KBM-7 (cell line): Measurements from ENCODE around the gene GPSM3.
"Not testable (repeated sequence)": the region's sequence is repeated elsewhere in the genome, so short reads cannot be mapped to it uniquely, and the experiment has no call there.

Experiments used
- DNase-seq: peaks from one replicate; pipeline ENCODE4 v3.0.0-alpha.2; 2015
- in situ Hi-C: fragments of 300-500 bp; cut with MboI; formaldehyde crosslinking; loops from 2 replicates; pipeline ENCODE4 v1.14.3; 2020; ENCODE audit warnings: low sequenced_read_pairs, low pct_unique_long_range_greater_than_20kb, mixed read lengths

GPSM3 gene

GRCh38 chr6:32192608-32193039 is at the start of gene GPSM3:
Gene GPSM3, minus strand, starts transcription at chr6:32192643. Its CDS starts 130 bp downstream, at chr6:32192513.
- in situ Hi-C loops: no loop called here

GRCh38 chr6:32240686-32241085 is 48.2 kb upstream of the GPSM3 start:
- in situ Hi-C loops: no loop called here
- no peak for DNase-seq

More at GRCh38 chr6:32192608-32193039, at the start of gene GPSM3:
- peak; percentile 93 for DNase-seq

GRCh38 chr6:32239462-32239861 is 47.0 kb upstream of the GPSM3 start:
- no peak for DNase-seq
- in situ Hi-C loops: no loop called here

- peak; percentile 14 for DNase-seq
- in situ Hi-C loops: no loop called here
Measured at GRCh38 chr6:32234934-32235333, 42.5 kb upstream of the GPSM3 start.

- in situ Hi-C loops: no loop called here
- DNase-seq: no peak
Measured at GRCh38 chr6:32226434-32226833, 34.0 kb upstream of the GPSM3 start.

GRCh38 chr6:32224696-32225095 is 32.3 kb upstream of the GPSM3 start:
- in situ Hi-C loops: no loop called here
- no peak for DNase-seq

GRCh38 chr6:32223258-32224235 is 31.1 kb upstream of the GPSM3 start, which contains the start of gene NOTCH4:
Gene NOTCH4, minus strand, starts transcription at chr6:32224067. Its CDS starts 139 bp downstream, at chr6:32223928.
- in situ Hi-C loops: no loop called here

GRCh38 chr6:32222333-32223230 is 30.1 kb upstream of the GPSM3 start:
- no peak for DNase-seq
- in situ Hi-C loops: no loop called here

More at GRCh38 chr6:32223258-32224235, 31.1 kb upstream of the GPSM3 start, which contains the start of gene NOTCH4:
- no peak for DNase-seq

- DNase-seq: no peak
- in situ Hi-C loops: no loop called here
Measured at GRCh38 chr6:32220021-32220420, 27.6 kb upstream of the GPSM3 start.

GRCh38 chr6:32218167-32218566 is 25.7 kb upstream of the GPSM3 start:
- in situ Hi-C loops: no loop called here
- DNase-seq: no peak

GRCh38 chr6:32216998-32217397 is 24.6 kb upstream of the GPSM3 start:
- in situ Hi-C loops: no loop called here
- DNase-seq: no peak

- in situ Hi-C loops: no loop called here
Measured at GRCh38 chr6:32216285-32216684, 23.8 kb upstream of the GPSM3 start.

GRCh38 chr6:32215617-32216016 is 23.2 kb upstream of the GPSM3 start:
- in situ Hi-C loops: no loop called here
- DNase-seq: no peak

More at GRCh38 chr6:32216285-32216684, 23.8 kb upstream of the GPSM3 start:
- DNase-seq: no peak

- DNase-seq: peak; percentile 29
- in situ Hi-C loops: no loop called here
Measured at GRCh38 chr6:32214126-32214525, 21.7 kb upstream of the GPSM3 start.

- in situ Hi-C loops: no loop called here
Measured at GRCh38 chr6:32213649-32214048, 21.2 kb upstream of the GPSM3 start.

GRCh38 chr6:32212076-32212760 is 19.8 kb upstream of the GPSM3 start:
- DNase-seq: no peak
- in situ Hi-C loops: no loop called here

More at GRCh38 chr6:32213649-32214048, 21.2 kb upstream of the GPSM3 start:
- DNase-seq: no peak

GRCh38 chr6:32211432-32211831 is 19.0 kb upstream of the GPSM3 start:
- DNase-seq, in situ Hi-C loops: not testable (repeated sequence)

- in situ Hi-C loops: no loop called here
- no peak for DNase-seq
Measured at GRCh38 chr6:32210191-32210601, 17.8 kb upstream of the GPSM3 start.

GRCh38 chr6:32208996-32209395 is 16.6 kb upstream of the GPSM3 start:
- in situ Hi-C loops: no loop called here
- DNase-seq: no peak
